ENCODE measurements around the gene LPCAT4.
"Not testable (repeated sequence)": the region's sequence is repeated elsewhere in the genome, so short reads cannot be mapped to it uniquely, and the experiment has no call there.

LPCAT4 gene

GRCh38 chr15:34361278-34361677 is 5.7 kb downstream of the LPCAT4 start:
- no peak for DNase-seq

GRCh38 chr15:34360298-34360697 is 6.7 kb downstream of the LPCAT4 start:
- DNase-seq = no peak

GRCh38 chr15:34359416-34359815 is 7.6 kb downstream of the LPCAT4 start:
- DNase-seq = no peak

- no peak for DNase-seq
Observed at GRCh38 chr15:34358948-34359347, 8.0 kb downstream of the LPCAT4 start.

GRCh38 chr15:34358367-34358766 is 8.6 kb downstream of the LPCAT4 start:
- DNase-seq = no peak

- DNase-seq = no peak
Observed at GRCh38 chr15:34357653-34358052, 9.3 kb downstream of the LPCAT4 start.

- DNase-seq = no peak
Observed at GRCh38 chr15:34355241-34355640, 11.8 kb downstream of the LPCAT4 start.

GRCh38 chr15:34354286-34354685 is 12.7 kb downstream of the LPCAT4 start:
- DNase-seq = no peak

- DNase-seq = no peak
Observed at GRCh38 chr15:34353627-34354026, 13.4 kb downstream of the LPCAT4 start.

GRCh38 chr15:34352996-34353395 is 14.0 kb downstream of the LPCAT4 start:
- DNase-seq = not testable (repeated sequence)

- DNase-seq = no peak
Observed at GRCh38 chr15:34349769-34350168, 17.2 kb downstream of the LPCAT4 start.

GRCh38 chr15:34348735-34349300 is 18.2 kb downstream of the LPCAT4 start:
- no peak for DNase-seq

GRCh38 chr15:34347951-34348638 is 18.9 kb downstream of the LPCAT4 start:
- no peak for DNase-seq

GRCh38 chr15:34342737-34343575 is 24.0 kb downstream of the LPCAT4 start, which contains the start of the genes NOP10 and NUTM1:
NOP10 (minus strand) TSS chr15:34343136; CDS start chr15:34343073, 63 bp downstream.
NUTM1 (plus strand) TSS chr15:34343315; CDS start chr15:34343697, 382 bp downstream.
- DNase-seq = peak; percentile 94

GRCh38 chr15:34342213-34342736 is 24.7 kb downstream of the LPCAT4 start:
- DNase-seq = peak; percentile 33

GRCh38 chr15:34341381-34342212 is 25.4 kb downstream of the LPCAT4 start:
- no peak for DNase-seq

- no peak for DNase-seq
Observed at GRCh38 chr15:34339946-34340345, 27.1 kb downstream of the LPCAT4 start.

GRCh38 chr15:34338347-34338746 is 28.6 kb downstream of the LPCAT4 start:
- no peak for DNase-seq

GRCh38 chr15:34337557-34338306 is 29.3 kb downstream of the LPCAT4 start, which contains the start of gene SLC12A6:
SLC12A6 (minus strand) TSS chr15:34337781; CDS start chr15:34336680, 1,101 bp downstream.
- peak; percentile 92 for DNase-seq

- DNase-seq = peak; percentile 38
Observed at GRCh38 chr15:34336991-34337556, 29.9 kb downstream of the LPCAT4 start.

Data from CD4-positive, alpha-beta T cell treated with Interleukin-12 subunit alpha and Interleukin-12 subunit beta, for 1 hour (primary cell).